ENCODE results near the gene DEK. TPM values are rescaled to one million over a fixed set of nuclear protein-coding genes. Genes with fewer than 3 reads are reported as not detected.

DEK gene
- total RNA-seq, 1 experiment from 2014 or later = 148 TPM

GRCh38 chr6:18203786-18204185 lies 60.5 kb downstream of the DEK start:
- CTCF ChIA-PET = interaction anchor here (1.1 kb wide), 1 partner anchor 38 kb away, joined by 3 read pairs; no protein-coding TSS in a partner anchor
- no peak for TF ChIP-seq CTCF (IDR thresholded peaks at IDR 0.05; ENCODE audit: unreplicated experiment)
- Mint-ChIP-seq H3K4me3 (ENCODE audit: unreplicated experiment) (no peak overlapping the region), H3K27ac (ENCODE audit: low read depth, unreplicated experiment) (no peak overlapping the region), H3K27me3 (ENCODE audit: insufficient read depth, unreplicated experiment) (no peaks in the 10 kb centered on the region), H3K4me1 (ENCODE audit: insufficient read depth, unreplicated experiment) (no peaks in the 10 kb centered on the region), H3K9me3 (ENCODE audit: unreplicated experiment) (no peaks in the 10 kb centered on the region), H3K36me3 (ENCODE audit: insufficient read depth, unreplicated experiment) (peaks cover 48% of the 10 kb centered on the region)
- intact Hi-C loops (cut with micrococcal nuclease) = no loop called here
- no peak for DNase-seq (ENCODE audit: unreplicated experiment)
- BruUV-seq (replicated peaks) = no TSS peak
- POLR2A ChIA-PET = interaction anchor here (0.6 to 0.7 kb wide), 2 partner anchors 246 to 293 kb away, joined by 3 to 4 read pairs; no protein-coding TSS in a partner anchor

- no peak for TF ChIP-seq CTCF (IDR thresholded peaks at IDR 0.05; ENCODE audit: unreplicated experiment)
- Mint-ChIP-seq H3K4me1 (ENCODE audit: insufficient read depth, unreplicated experiment) (no peaks in the 10 kb centered on the region), H3K27ac (ENCODE audit: low read depth, unreplicated experiment) (no peak overlapping the region), H3K36me3 (ENCODE audit: insufficient read depth, unreplicated experiment) (peaks cover 26% of the 10 kb centered on the region), H3K9me3 (ENCODE audit: unreplicated experiment) (no peaks in the 10 kb centered on the region), H3K27me3 (ENCODE audit: insufficient read depth, unreplicated experiment) (no peaks in the 10 kb centered on the region), H3K4me3 (ENCODE audit: unreplicated experiment) (no peak overlapping the region)
- CTCF ChIA-PET = no interaction called here
- no peak for DNase-seq (ENCODE audit: unreplicated experiment)
- no TSS peak for BruUV-seq (replicated peaks)
- POLR2A ChIA-PET = no interaction called here
- intact Hi-C loops (cut with micrococcal nuclease) = no loop called here
These were observed 72.3 kb downstream of the DEK start for GRCh38 chr6:18192026-18192425.

GRCh38 chr6:18189196-18189595 lies 75.1 kb downstream of the DEK start:
- no peak for DNase-seq (ENCODE audit: unreplicated experiment)
- no TSS peak for BruUV-seq (replicated peaks)
- Mint-ChIP-seq H3K4me3 (ENCODE audit: unreplicated experiment) (no peak overlapping the region), H3K36me3 (ENCODE audit: insufficient read depth, unreplicated experiment) (peaks cover 28% of the 10 kb centered on the region), H3K27me3 (ENCODE audit: insufficient read depth, unreplicated experiment) (no peaks in the 10 kb centered on the region), H3K9me3 (ENCODE audit: unreplicated experiment) (no peaks in the 10 kb centered on the region), H3K4me1 (ENCODE audit: insufficient read depth, unreplicated experiment) (no peaks in the 10 kb centered on the region), H3K27ac (ENCODE audit: low read depth, unreplicated experiment) (no peak overlapping the region)
- intact Hi-C loops (cut with micrococcal nuclease) = no loop called here
- no peak for TF ChIP-seq CTCF (IDR thresholded peaks at IDR 0.05; ENCODE audit: unreplicated experiment)
- ChIA-PET POLR2A (interaction anchor here (0.6 kb wide), 1 partner anchor 199 kb away, joined by 3 read pairs; no protein-coding TSS in a partner anchor), CTCF (interaction anchor here (1.0 kb wide), 1 partner anchor 10 kb away, joined by 3 read pairs; no protein-coding TSS in a partner anchor)

- TF ChIP-seq CTCF (IDR thresholded peaks at IDR 0.05; ENCODE audit: unreplicated experiment) = no peak
- no peak for DNase-seq (ENCODE audit: unreplicated experiment)
- CTCF ChIA-PET = no interaction called here
- no peaks in the 10 kb centered on the region for H3K27me3 Mint-ChIP-seq (ENCODE audit: insufficient read depth, unreplicated experiment)
- POLR2A ChIA-PET = no interaction called here
- no peak overlapping the region for H3K27ac Mint-ChIP-seq (ENCODE audit: low read depth, unreplicated experiment)
- no TSS peak for BruUV-seq (replicated peaks)
- H3K4me3 Mint-ChIP-seq (ENCODE audit: unreplicated experiment) = no peak overlapping the region
- H3K9me3 Mint-ChIP-seq (ENCODE audit: unreplicated experiment) = no peaks in the 10 kb centered on the region
- intact Hi-C loops (cut with micrococcal nuclease) = no loop called here
- peaks cover 28% of the 10 kb centered on the region for H3K36me3 Mint-ChIP-seq (ENCODE audit: insufficient read depth, unreplicated experiment)
- H3K4me1 Mint-ChIP-seq (ENCODE audit: insufficient read depth, unreplicated experiment) = no peaks in the 10 kb centered on the region
These were observed 76.6 kb downstream of the DEK start for GRCh38 chr6:18187701-18188100.

All from MCF 10A (cell line).